ENCODE data around the gene OR6A2. TPM values are rescaled to one million over a fixed set of nuclear protein-coding genes. Genes with fewer than 3 reads are reported as not detected.

The OR6A2 gene
- total RNA-seq, 1 donor from 2014 or later, result not detected

GRCh38 chr11:6771926-6772893, 27.3 kb downstream of the OR6A2 start, which contains the start of gene OR2AG2:
TSS of gene OR2AG2 (minus strand) at chr11:6771976. CDS start at chr11:6768957, 3,019 bp downstream.
- no peaks in the 10 kb centered on the region for H3K27me3 ChIP-seq
- no peak within 1 kb of the TSS for H3K4me3 ChIP-seq
- DNase-seq (ENCODE audit: extremely low spot score in 2 of 2), result no peak
- TF ChIP-seq POLR2A (IDR thresholded peaks at IDR 0.05) (no peak), CTCF (IDR thresholded peaks at IDR 0.05) (no peak), POLR2AphosphoS5 (IDR thresholded peaks at IDR 0.05; ENCODE audit: insufficient read depth in 1 of 2, low read depth in 1 of 2) (no peak)
- no peaks in the 10 kb centered on the region for H3K36me3 ChIP-seq
- H3K9me3 ChIP-seq, result no peaks in the 10 kb centered on the region
- no peaks in the 10 kb centered on the region for H3K4me1 ChIP-seq
- H3K27ac ChIP-seq, result no peak within 1 kb of the TSS
- intact Hi-C loops (cut with DNase I), result no loop called here

DNA sequence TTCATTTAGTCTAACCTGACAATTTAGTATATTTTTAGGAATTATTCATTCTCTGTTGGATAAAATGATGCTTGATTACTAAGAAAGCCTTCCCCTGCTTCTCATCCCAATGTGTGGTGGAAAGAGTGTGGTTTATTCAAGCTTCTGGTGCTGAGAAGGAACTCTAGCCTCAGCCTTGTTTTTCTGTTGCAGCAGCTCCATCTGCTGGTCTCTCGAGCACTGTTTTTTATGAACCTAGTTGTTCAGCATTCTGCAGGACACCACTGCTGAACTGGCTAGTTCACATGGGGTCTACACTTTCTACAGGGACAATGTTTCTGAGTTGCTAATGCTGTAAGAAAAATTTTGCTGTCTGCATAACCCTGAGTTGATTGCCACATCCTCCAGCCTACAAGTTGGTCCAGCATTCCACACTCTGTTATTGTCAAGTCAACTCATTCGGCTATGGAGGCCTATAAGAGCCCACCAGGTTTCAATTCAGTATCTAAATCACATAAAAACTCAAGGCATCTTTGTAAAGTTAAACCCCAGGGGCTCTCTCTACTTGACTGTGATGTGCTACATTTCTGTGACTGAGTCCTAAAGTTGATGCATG, 42.0 kb downstream of the OR6A2 start:
- Histone ChIP-seq H3K27me3 (no peaks in the 10 kb centered on the region), H3K4me1 (no peaks in the 10 kb centered on the region), H3K4me3 (no peak overlapping the region), H3K9me3 (no peaks in the 10 kb centered on the region), H3K27ac (no peak overlapping the region), H3K36me3 (no peaks in the 10 kb centered on the region)
- no peak for TF ChIP-seq POLR2A (IDR thresholded peaks at IDR 0.05)
- no peak for TF ChIP-seq POLR2AphosphoS5 (IDR thresholded peaks at IDR 0.05; ENCODE audit: insufficient read depth in 1 of 2, low read depth in 1 of 2)
- peak; percentile 22 to 37 (median 34) for TF ChIP-seq CTCF (IDR thresholded peaks at IDR 0.05)
- intact Hi-C loops (cut with DNase I), result no loop called here
- DNase-seq (ENCODE audit: extremely low spot score in 2 of 2), result no peak

DNA sequence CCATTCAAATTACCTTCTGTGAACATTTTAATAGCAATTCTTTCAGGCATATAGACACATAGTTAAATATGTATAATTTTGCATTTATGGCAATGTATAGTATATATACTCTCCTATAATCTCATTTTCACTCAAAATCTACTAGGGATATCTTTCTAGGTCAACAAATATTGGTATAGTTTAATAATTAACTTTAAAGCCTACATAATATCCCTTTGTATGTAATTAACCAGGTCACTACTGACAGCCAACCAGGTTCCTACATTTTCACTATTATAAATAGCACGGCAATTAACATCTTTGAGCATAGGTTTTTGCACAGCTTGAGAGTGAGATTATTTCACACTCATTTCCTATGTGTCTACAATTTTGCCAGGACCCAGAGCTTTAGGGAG, 43.5 kb downstream of the OR6A2 start:
- no peaks in the 10 kb centered on the region for H3K4me1 ChIP-seq
- intact Hi-C loops (cut with DNase I), result no loop called here

GRCh38 chr11:6755303-6755952, 44.1 kb downstream of the OR6A2 start:
- TF ChIP-seq POLR2A (IDR thresholded peaks at IDR 0.05) (no peak), CTCF (IDR thresholded peaks at IDR 0.05) (peak in 2 of 3 experiments; percentile 33 to 48)
- no peaks in the 10 kb centered on the region for H3K4me1 ChIP-seq
- H3K36me3 ChIP-seq, result no peaks in the 10 kb centered on the region
- no peaks in the 10 kb centered on the region for H3K27me3 ChIP-seq
- H3K9me3 ChIP-seq, result no peaks in the 10 kb centered on the region
- intact Hi-C loops (cut with DNase I), result no loop called here
- no peak for DNase-seq (ENCODE audit: extremely low spot score in 2 of 2)
- no peak overlapping the region for H3K4me3 ChIP-seq
- H3K27ac ChIP-seq, result no peak overlapping the region

More for the DNA sequence above, 43.5 kb downstream of the OR6A2 start:
- Histone ChIP-seq H3K4me3 (no peak overlapping the region), H3K27ac (no peak overlapping the region), H3K9me3 (no peaks in the 10 kb centered on the region), H3K27me3 (no peaks in the 10 kb centered on the region), H3K36me3 (no peaks in the 10 kb centered on the region)
- DNase-seq (ENCODE audit: extremely low spot score in 2 of 2), result no peak
- TF ChIP-seq POLR2AphosphoS5 (IDR thresholded peaks at IDR 0.05; ENCODE audit: insufficient read depth in 1 of 2, low read depth in 1 of 2) (no peak), POLR2A (IDR thresholded peaks at IDR 0.05) (no peak), CTCF (IDR thresholded peaks at IDR 0.05) (no peak)

Data from vagina (tissue), 2 donors.